Right cardiac atrium (tissue), 5 donors: ENCODE data around the gene DIP2C. TPM values are rescaled to one million over a fixed set of nuclear protein-coding genes. Genes with fewer than 3 reads are reported as not detected.
A peak's percentile ranks its signal among the peaks of the same experiment; 100 is the strongest.

ENCODE experiments used
- ATAC-seq, 2 donors: fragments of 200-7000 bp; cut with Tn5 transposase; one replicate each; pipeline versions ENCODE4 v1.8.0 to v1.9.1; 2020; ENCODE audit warnings: moderate library complexity in 2 of 2, mild to moderate bottlenecking in 1 of 2
- DNase-seq, 3 donors: peaks; one replicate each; pipeline ENCODE4 v3.0.0-alpha.2; 2020
- H3K27ac ChIP-seq: one replicate; pipeline ENCODE4 v1.5.1; 2013; ENCODE audit warnings: mild to moderate bottlenecking, low read length, control low read depth, moderate library complexity
- H3K27me3 ChIP-seq: one replicate; pipeline ENCODE4 v1.6.1; 2013; ENCODE audit not compliant: control insufficient read depth, insufficient read depth
- H3K4me1 ChIP-seq: one replicate; pipeline ENCODE4 v1.6.1; 2013; ENCODE audit warnings: low read length; ENCODE audit not compliant: control insufficient read depth, insufficient read depth
- H3K4me3 ChIP-seq: one replicate; pipeline ENCODE4 v1.5.1; 2013; ENCODE audit warnings: low read length, control low read depth
- H3K9me3 ChIP-seq: one replicate; pipeline ENCODE4 v1.6.1; 2013; ENCODE audit warnings: low read length; ENCODE audit not compliant: control insufficient read depth
- WGBS: extraction: QIAGEN DNeasy Blood & Tissue Kit; methylation state at CpG from one replicate; pipeline ENCODE4 v1.1.7; 2013; 5-methylcytosine and 5-hydroxymethylcytosine counted together
- intact Hi-C, 4 donors: fragments of 100-400 bp; cut with DNase I; formaldehyde crosslinking; loops; one replicate each; pipeline versions ENCODE4 v1.11.0 to v1.14.0; 2022 to 2023
- polyA plus RNA-seq: library from polyadenylated mRNA; stranded (reverse); fragments of 200-250 nt; gene quantifications from one replicate; pipeline ENCODE4 v1.2.3, GENCODE V29; 2013
- total RNA-seq, 4 donors: library from RNA; stranded (reverse); fragmentation: NEBNext Ultra II Directional; extraction: Animal tissue kit (Norgen Biotek cat#: 25700); gene quantifications; one replicate each; pipeline ENCODE4 v1.2.1, GENCODE V29; 2021
- donor health status: healthy with polysubstance abuse.
- donor health status: DM: no; HTN: yes; CAD: no.
- donor health status: DM: no; HTN: no; CAD: no.
- donor health status: DM: no; HTN: yes; CAD: no; lungs with severe emphysema.
- donor health status: DM: yes; HTN: yes; CAD: no.

The DIP2C gene
- total and polyA plus RNA-seq, 5 donors: 7.9 to 31.5 (median 25.5) TPM

GRCh38 chr10:543862-544822 lies 145.3 kb downstream of the DIP2C start:
- DNase-seq (no peak), ATAC-seq (peak in 1 of 2 donors; percentile 12)
- 91% methylated on average over 21 of the region's 21 CpGs for WGBS
- no peak overlapping the region for H3K4me3 ChIP-seq
- H3K27me3 ChIP-seq: no peaks in the 10 kb centered on the region
- peaks cover 2% of the 10 kb centered on the region for H3K4me1 ChIP-seq
- H3K27ac ChIP-seq: no peak overlapping the region
- intact Hi-C loops: no loop called here
- H3K9me3 ChIP-seq: no peaks in the 10 kb centered on the region

GRCh38 chr10:543131-543530 lies 146.3 kb downstream of the DIP2C start:
- no peaks in the 10 kb centered on the region for H3K9me3 ChIP-seq
- H3K4me3 ChIP-seq: no peak overlapping the region
- DNase-seq: no peak
- no peak overlapping the region for H3K27ac ChIP-seq
- H3K4me1 ChIP-seq: peaks cover 2% of the 10 kb centered on the region
- whole genome bisulfite sequencing: 93% methylated on average over 13 of the region's 13 CpGs
- intact Hi-C loops: no loop called here
- no peak for ATAC-seq
- H3K27me3 ChIP-seq: no peaks in the 10 kb centered on the region

- WGBS: 62% methylated on average over 16 of the region's 16 CpGs
Observed at GRCh38 chr10:541750-542371, 147.6 kb downstream of the DIP2C start.

GRCh38 chr10:541041-541440 lies 148.4 kb downstream of the DIP2C start:
- Histone ChIP-seq H3K27ac (no peak overlapping the region), H3K4me1 (peaks cover 2% of the 10 kb centered on the region), H3K27me3 (no peaks in the 10 kb centered on the region), H3K9me3 (no peaks in the 10 kb centered on the region), H3K4me3 (no peak overlapping the region)
- intact Hi-C loops: no loop called here
- WGBS: 87% methylated on average over 13 of the region's 13 CpGs
- ATAC-seq (peak in 1 of 2 donors; percentile 22), DNase-seq (no peak)

More at GRCh38 chr10:541750-542371, 147.6 kb downstream of the DIP2C start:
- H3K27ac ChIP-seq: no peak overlapping the region
- peaks cover 2% of the 10 kb centered on the region for H3K4me1 ChIP-seq
- H3K27me3 ChIP-seq: no peaks in the 10 kb centered on the region
- H3K4me3 ChIP-seq: no peak overlapping the region
- DNase-seq (peak in 2 of 3 donors; percentile 70 to 76), ATAC-seq (peak; percentile 13 to 46)
- no peaks in the 10 kb centered on the region for H3K9me3 ChIP-seq
- intact Hi-C loops: no loop called here

- Histone ChIP-seq H3K27ac (no peak overlapping the region), H3K27me3 (no peaks in the 10 kb centered on the region), H3K9me3 (no peaks in the 10 kb centered on the region), H3K4me1 (peaks cover 2% of the 10 kb centered on the region), H3K4me3 (no peak overlapping the region)
- DNase-seq (no peak), ATAC-seq (no peak)
- 92% methylated on average over 9 of the region's 9 CpGs for WGBS
- intact Hi-C loops: no loop called here
Observed at GRCh38 chr10:538895-539294, 150.6 kb downstream of the DIP2C start.

- intact Hi-C loops: no loop called here
- DNase-seq: no peak
- Histone ChIP-seq H3K4me3 (no peak overlapping the region), H3K9me3 (no peaks in the 10 kb centered on the region), H3K4me1 (peaks cover under 1% of the 10 kb centered on the region), H3K27me3 (no peaks in the 10 kb centered on the region), H3K27ac (no peak overlapping the region)
- WGBS: 77% methylated on average over 5 of the region's 5 CpGs
- ATAC-seq: no peak
Observed at GRCh38 chr10:536935-537334, 152.5 kb downstream of the DIP2C start.

GRCh38 chr10:536371-536925 lies 153.0 kb downstream of the DIP2C start:
- Histone ChIP-seq H3K9me3 (no peaks in the 10 kb centered on the region), H3K4me3 (no peak overlapping the region), H3K4me1 (no peaks in the 10 kb centered on the region), H3K27ac (no peak overlapping the region), H3K27me3 (no peaks in the 10 kb centered on the region)
- DNase-seq (no peak), ATAC-seq (no peak)
- WGBS: 71% methylated on average over 9 of the region's 9 CpGs
- intact Hi-C loops: no loop called here

- ATAC-seq (no peak), DNase-seq (no peak)
- Histone ChIP-seq H3K27ac (no peak overlapping the region), H3K27me3 (no peaks in the 10 kb centered on the region), H3K4me1 (no peaks in the 10 kb centered on the region), H3K9me3 (no peaks in the 10 kb centered on the region), H3K4me3 (no peak overlapping the region)
- intact Hi-C loops: no loop called here
- 95% methylated on average over 8 of the region's 8 CpGs for WGBS
Observed at GRCh38 chr10:535952-536351, 153.5 kb downstream of the DIP2C start.

- DNase-seq: no peak
- 88% methylated on average over 9 of the region's 9 CpGs for WGBS
- intact Hi-C loops: no loop called here
- ATAC-seq: no peak
- no peaks in the 10 kb centered on the region for H3K4me1 ChIP-seq
- H3K27me3 ChIP-seq: no peaks in the 10 kb centered on the region
- no peak overlapping the region for H3K27ac ChIP-seq
- no peaks in the 10 kb centered on the region for H3K9me3 ChIP-seq
- no peak overlapping the region for H3K4me3 ChIP-seq
Observed at GRCh38 chr10:535051-535450, 154.4 kb downstream of the DIP2C start.

GRCh38 chr10:534047-534566 lies 155.4 kb downstream of the DIP2C start:
- no peak for ATAC-seq
- WGBS: 87% methylated on average over 14 of the region's 14 CpGs
- Histone ChIP-seq H3K4me1 (no peaks in the 10 kb centered on the region), H3K4me3 (no peak overlapping the region), H3K9me3 (no peaks in the 10 kb centered on the region), H3K27ac (no peak overlapping the region), H3K27me3 (no peaks in the 10 kb centered on the region)
- intact Hi-C loops: no loop called here
- no peak for DNase-seq

GRCh38 chr10:533611-534010 lies 155.9 kb downstream of the DIP2C start:
- H3K9me3 ChIP-seq: no peaks in the 10 kb centered on the region
- intact Hi-C loops: no loop called here
- no peak overlapping the region for H3K4me3 ChIP-seq
- DNase-seq (no peak), ATAC-seq (no peak)
- H3K27ac ChIP-seq: no peak overlapping the region
- H3K27me3 ChIP-seq: no peaks in the 10 kb centered on the region
- H3K4me1 ChIP-seq: no peaks in the 10 kb centered on the region
- WGBS: 82% methylated on average over 7 of the region's 7 CpGs
